ENCODE measurements around the gene POLR2E.
"Not testable (repeated sequence)": the region's sequence is repeated elsewhere in the genome, so short reads cannot be mapped to it uniquely, and the experiment has no call there.

POLR2E gene

GRCh38 chr19:1094978-1095701, at the start of gene POLR2E:
POLR2E (minus strand) TSS chr19:1095375; CDS start chr19:1095315, 60 bp downstream.
- peak; percentile 89 to 95 for DNase-seq

- DNase-seq, result no peak
These were observed 49.6 kb upstream of the POLR2E start for GRCh38 chr19:1144741-1145140.

- DNase-seq, result no peak
These were observed 48.7 kb upstream of the POLR2E start for GRCh38 chr19:1143828-1144399.

DNA sequence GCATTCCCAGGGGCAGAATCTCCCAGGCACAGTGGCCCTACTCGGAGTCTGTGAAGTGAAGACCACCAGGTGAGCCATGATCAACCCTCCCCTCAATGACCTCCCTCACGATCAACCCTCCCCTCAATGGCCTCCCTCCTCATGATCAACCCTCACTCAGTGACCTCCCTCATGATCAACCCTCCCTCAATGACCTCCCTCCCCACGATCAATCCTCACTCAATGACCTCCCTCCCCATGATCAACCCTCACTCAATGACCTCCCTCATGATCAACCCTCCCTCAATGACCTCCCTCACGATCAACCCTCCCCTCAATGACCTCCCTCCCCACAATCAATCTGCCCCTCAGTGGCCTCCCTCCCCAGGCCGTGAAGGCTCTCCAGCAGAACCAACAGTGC, 46.8 kb upstream of the POLR2E start:
- DNase-seq, result no peak

DNA sequence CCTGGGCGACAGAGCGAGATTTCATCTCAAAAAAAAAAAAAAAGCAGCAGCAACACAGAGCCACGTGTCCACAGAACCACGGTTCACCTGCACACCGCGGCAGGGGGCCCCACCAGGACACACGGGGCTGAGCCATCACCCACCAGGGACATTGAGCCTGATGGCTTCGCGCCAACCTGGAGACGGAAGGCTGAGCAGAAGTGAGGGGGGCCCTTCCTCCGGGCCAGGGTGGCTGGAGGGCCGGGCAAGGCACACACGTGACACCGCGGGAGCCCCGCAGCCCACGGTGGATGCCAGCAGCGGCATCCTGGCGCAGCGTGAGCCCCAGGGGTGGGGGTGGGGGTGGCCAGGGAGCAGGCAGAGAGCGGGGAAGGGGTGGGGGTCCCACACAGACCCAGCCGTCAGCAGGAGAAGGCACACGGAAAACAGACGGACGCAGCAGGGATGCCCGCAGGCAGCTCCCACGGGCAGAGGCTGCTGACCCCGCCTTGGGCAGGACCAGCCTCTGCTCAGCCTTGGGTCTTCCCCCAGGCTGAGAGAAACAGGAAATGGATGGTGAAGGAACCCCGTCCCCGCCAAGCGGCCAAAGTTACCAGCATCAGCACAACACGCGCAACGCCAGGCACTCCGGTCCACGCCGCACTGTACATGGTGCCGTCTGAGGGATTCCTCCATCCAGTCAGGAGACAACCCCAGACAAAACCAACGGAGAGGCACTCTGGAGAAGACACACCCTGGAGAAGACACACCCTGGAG, 45.3 kb upstream of the POLR2E start:
- no peak for DNase-seq

DNA sequence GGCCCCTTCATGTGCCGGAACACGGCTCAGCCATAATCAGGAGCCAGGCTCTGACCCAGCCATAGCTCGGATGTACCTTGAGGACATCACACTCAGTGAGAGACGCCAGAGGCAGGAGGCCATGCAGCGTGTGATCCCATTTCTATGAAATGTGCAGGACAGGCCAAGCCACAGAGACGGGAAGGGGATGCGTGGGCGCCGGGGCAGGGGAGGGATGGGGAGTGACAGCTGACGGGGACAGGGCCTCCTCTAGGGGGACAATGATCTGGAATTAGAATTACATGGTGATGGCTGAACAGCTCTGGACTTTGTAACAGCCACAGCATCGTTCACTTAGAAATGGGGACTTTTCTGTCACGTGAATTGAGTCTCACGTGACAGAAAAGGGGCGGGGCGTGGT, 44.0 kb upstream of the POLR2E start:
- DNase-seq, result no peak

DNA sequence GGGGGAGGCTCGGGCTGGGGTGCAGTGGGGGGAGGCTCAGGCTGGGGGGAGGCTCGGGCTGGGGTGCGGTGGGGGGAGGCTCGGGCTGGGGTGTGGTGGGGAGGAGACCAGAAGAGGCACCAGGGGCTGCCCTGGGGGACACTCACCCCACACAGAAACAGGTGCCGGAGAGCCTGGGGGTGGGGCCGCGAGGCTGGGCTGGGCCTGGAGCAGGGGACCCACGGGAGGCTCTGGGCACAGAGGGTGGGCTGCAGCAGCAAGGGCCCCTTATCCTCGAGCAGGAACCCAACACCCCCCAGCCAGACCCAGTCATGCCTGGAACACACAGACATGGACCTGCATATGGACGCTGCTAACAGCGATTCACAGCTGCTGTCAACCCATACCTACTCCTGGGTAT, 42.9 kb upstream of the POLR2E start:
- no peak for DNase-seq

- no peak for DNase-seq
These were observed 41.6 kb upstream of the POLR2E start for GRCh38 chr19:1136621-1137317.

DNA sequence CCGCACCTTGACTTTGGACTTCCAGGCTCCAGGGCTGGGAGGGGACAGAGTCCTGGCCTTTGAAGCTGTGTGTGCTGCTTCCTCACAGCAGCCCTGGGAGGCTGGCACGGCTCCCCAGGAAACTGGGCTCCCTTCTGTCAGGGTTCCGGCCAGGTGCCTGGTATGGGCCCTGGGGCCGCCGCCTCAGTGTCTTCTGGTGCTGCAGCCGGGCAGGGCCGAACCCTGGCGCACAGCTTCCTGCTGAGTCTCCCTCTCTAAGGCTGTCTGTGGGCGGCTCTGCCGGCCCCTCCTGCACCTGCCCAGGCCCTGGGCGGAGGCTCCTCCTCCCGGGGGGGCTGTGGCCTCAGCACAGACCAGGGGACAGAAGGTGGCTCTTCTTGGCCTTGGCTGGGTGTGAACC, 41.0 kb upstream of the POLR2E start:
- DNase-seq, result no peak

GRCh38 chr19:1135454-1135853, 40.3 kb upstream of the POLR2E start:
- DNase-seq, result no peak

DNA sequence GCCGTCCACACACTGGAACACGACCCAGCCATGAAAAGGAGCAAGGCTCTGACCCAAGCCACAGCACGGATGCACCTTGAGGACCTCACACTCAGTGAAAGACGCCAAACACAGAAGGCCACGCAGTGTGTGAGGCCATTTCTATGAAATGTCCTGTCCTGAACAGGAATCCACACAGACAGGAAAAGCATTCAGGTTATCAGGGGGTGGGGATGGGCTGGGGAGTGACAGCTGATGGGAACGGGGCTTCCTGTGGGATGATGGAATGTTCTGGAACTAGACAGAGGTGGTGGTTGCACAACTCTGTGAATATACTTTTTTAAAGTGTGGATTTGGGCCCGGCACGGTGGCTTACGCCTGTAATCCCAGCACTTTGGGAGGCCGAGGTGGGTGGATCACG, 39.3 kb upstream of the POLR2E start:
- no peak for DNase-seq

DNA sequence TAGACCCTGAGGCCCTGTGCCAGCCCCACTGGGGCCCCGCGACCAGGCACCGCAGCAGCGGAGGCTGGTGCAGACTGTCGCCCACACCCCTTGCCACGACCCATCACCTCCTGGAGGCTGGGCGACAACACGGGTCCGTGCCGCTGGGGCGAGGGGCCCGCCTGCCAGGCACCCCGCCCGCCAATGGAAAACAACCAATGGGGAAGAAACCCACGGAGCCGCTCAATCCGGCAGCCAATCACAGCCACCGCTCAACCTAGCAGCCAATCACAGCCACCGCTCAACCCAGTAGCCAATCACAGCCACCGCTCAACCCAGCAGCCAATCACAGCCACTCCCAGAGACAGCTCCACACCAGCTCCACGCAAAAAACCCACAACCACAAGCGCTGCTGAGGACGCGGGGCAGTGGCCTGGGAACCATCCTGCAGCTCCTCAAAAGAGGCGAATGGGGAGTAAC, 38.3 kb upstream of the POLR2E start:
- DNase-seq, result peak in 1 of 2 experiments; percentile 22

DNA sequence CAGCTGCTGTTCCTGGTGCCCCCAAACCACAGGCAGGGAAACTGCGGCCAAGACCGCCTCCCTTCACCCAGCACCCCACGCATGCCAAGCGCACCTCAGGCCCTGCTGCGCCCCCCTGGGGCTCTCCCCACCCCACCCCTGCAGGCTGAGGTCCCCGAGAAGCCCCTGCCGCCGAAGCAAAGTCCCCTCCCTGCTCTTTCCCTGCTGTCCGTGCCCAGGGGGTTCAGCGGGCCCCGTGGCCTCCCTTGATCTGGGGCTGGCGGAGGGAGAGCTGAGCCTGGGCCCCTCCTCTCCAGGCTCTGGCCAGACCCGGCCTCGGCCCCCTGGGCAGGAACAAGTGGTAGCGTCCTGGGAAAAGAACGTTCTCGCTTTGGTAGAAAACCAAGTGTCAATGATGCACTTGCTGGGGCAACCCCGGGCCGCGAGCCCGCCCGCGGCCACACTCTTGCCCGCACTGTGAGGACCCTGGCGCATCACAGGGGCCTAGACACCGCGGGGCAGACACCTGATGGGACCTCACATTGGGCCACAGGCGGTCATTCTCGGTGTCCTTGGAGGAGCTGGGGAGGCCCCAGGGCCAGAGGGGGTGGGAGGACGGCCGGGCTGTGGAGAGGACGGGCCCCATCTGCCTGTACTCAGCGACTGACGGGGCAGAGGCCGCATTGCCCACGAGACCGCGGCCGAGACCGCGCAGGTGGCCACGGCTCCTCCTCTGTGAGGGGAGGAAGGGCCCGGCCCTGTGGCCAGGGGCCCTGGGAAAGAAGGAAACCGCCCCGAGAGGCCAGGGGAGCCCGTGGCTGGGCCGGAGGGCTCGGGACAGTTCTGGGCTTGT, 37.6 kb upstream of the POLR2E start:
- DNase-seq, result no peak

DNA sequence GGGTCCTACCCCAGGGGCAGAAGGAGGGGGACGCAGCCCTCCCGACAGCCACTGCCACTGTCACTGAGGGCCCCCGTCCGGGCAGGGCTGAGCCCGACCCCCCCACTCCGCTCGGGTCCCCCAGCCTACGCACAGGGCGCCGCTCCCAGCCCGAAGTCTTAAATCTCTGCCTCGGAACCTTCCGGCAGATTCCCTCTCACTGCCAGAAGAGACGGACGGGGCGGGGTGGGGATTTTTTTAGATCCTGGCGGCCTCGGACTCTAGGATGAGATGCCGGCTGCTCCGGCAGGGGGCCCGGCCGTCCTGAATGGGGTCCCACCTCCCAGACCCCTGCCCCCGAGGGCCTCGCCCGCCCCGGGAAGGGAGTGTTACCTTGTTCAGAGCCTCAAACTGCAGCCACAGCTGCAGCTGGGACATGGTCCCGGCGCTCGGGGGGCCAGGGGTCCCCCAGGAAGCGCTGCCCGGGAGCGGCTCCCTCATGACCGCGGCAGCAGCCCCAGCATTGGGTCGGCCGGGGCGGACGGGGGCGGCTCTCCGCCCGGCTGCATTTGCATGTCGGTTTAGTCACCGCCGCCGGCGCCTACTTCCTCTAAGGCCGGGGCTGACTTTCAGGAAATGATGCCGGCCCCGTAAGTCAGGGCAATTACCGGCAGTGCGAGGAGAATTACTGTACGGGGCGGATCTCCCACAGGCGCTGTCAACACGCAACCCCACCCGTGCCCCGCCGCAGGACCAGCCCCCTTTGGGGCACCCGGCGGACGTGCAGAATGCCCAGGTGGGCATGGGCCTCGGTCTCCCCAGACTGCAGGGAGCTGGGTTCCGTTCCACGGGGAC, 36.8 kb upstream of the POLR2E start:
- DNase-seq, result peak; percentile 33 to 67

DNA sequence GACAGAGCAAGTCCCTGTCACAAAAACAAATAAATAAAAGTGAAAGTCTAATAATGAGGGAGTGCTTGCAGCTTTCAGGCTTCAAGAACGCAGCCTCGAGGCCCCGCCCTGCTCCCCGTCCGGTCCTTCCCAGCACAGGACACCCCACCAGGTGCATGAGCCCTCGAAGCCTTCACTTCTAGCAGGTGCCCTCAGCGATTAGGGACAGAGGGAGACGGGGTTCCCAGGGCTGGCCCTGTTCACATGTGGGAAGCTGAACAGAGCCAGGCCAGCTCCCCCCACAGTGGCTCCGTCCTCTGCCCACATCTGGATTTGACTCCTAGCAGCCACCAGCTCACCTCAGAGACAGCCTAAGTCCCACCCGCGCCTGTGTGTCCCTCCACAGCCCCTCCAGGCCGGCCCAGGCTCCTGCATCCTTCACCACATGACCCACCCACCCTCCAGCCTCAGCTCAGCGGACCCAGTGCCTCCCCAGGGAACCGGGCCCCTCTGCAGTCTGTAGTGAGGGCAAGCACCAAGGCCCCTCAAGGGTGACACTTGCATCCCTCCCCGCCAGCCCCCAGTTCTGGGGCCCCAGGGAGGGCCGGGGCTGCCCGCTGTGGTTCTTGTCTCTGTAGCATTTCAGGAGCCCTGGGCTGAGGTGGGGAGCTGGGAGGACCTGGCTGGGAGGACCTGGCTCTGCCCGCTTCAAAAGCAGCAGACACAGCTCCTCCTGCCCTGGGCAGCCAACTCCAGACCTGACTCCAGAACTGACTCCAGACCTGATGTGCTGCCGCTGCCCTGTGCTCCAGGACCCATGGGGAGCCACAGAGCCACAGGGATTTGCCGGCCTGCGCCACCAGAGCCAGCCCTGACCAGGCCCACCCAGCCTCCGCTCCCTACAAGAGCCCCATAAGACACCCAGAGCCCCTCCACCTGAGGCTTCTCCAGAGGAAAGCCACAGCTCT, 35.9 kb upstream of the POLR2E start:
- no peak for DNase-seq

DNA sequence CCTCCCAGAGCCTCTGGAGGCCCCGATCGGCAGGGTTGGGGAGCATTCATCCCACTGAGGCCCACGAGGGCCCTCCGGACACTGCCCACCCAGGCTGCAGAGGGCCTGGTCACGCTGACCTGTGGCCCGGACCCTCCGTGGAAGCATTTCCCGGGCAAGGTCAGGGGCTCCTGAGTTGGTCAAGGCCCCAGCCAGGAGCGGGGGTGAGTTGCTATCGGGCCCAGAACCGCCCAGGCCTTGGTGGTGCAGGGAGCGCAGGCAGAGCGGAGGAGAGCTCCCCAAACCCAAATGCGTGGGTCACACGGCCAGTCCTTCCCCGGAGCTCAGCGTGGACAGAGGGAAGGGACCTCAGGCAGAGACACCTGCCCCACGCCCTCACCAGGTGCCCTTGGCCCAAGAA, 34.4 kb upstream of the POLR2E start:
- no peak for DNase-seq

GRCh38 chr19:1129084-1129483, 33.9 kb upstream of the POLR2E start:
- DNase-seq, result not testable (repeated sequence)

DNA sequence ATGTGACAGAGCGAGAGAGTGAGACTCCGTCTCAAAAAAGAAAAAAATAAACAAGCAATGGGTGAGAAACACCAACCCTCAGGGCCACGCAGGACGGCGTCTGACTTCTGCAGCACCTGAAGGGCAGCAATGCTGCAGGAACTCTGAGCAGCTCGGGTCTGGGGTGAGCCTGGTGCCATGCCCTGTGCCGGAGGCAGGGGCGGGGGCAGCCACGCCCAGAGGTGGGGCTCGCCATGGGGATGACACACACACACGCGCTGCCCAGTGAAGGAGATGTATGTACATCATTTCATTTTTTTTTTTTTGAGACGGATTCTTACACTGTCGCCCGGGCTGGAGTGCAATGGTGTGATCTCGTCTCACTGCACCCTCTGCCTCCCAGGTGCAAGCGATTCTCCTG, 32.9 kb upstream of the POLR2E start:
- DNase-seq, result no peak

- no peak for DNase-seq
These were observed 32.0 kb upstream of the POLR2E start for GRCh38 chr19:1126984-1127760.
